GM12878 (cell line): Measurements from ENCODE around the gene CFDP1. TPM values are rescaled to one million over a fixed set of nuclear protein-coding genes. Genes with fewer than 3 reads are reported as not detected.
A peak's percentile ranks its signal among the peaks of the same experiment; 100 is the strongest.

Experiments
- DPF2 ChIP-seq: fragments of 450-650 bp; IDR thresholded peaks from 2 replicates; pipeline ENCODE4 v1.6.1; 2017; ENCODE audit warnings: mild to moderate bottlenecking
- ESRRA ChIP-seq: IDR thresholded peaks from 2 replicates; pipeline ENCODE4 v1.6.1; 2012; ENCODE audit warnings: mild to moderate bottlenecking, low read length, improper control_type of control experiment
- IKZF2 ChIP-seq, 2 experiments: fragments of 450-650 bp; IDR thresholded peaks; 2 replicates each; pipeline ENCODE4 v1.6.1; 2017; ENCODE audit warnings: mild to moderate bottlenecking in 2 of 2, moderate library complexity in 2 of 2
- IRF4 ChIP-seq: IDR thresholded peaks from 2 replicates; pipeline ENCODE4 v1.6.1; 2011; ENCODE audit warnings: low read depth, low read length
- KLF5 ChIP-seq: fragments of 450-650 bp; IDR thresholded peaks from 2 replicates; pipeline ENCODE4 v1.6.1; 2014; ENCODE audit warnings: mild to moderate bottlenecking; ENCODE audit not compliant: partially characterized antibody
- LARP7 ChIP-seq: fragments of 450-650 bp; IDR thresholded peaks from 2 replicates; pipeline ENCODE4 v1.6.1; 2017; ENCODE audit warnings: mild to moderate bottlenecking
- NR2C1 ChIP-seq: fragments of 450-650 bp; IDR thresholded peaks from 2 replicates; pipeline ENCODE4 v1.6.1; 2017; ENCODE audit warnings: antibody characterized with exemption, mild to moderate bottlenecking, moderate library complexity
- POLR2AphosphoS5 ChIP-seq: IDR thresholded peaks from 2 replicates; pipeline ENCODE4 v1.6.1; 2011; ENCODE audit warnings: mild to moderate bottlenecking, low read length, inconsistent platforms
- RAD51 ChIP-seq: fragments of 450-650 bp; IDR thresholded peaks from 2 replicates; pipeline ENCODE4 v1.6.1; 2016; ENCODE audit warnings: moderate library complexity, mild to moderate bottlenecking, inconsistent platforms
- SMAD5 ChIP-seq: IDR thresholded peaks from 2 replicates; pipeline ENCODE4 v1.6.1; 2016; ENCODE audit warnings: antibody characterized with exemption, low read depth
- SMARCA5 ChIP-seq: fragments of 450-650 bp; IDR thresholded peaks from 2 replicates; pipeline ENCODE4 v1.6.1; 2017; ENCODE audit warnings: mild to moderate bottlenecking
- SREBF1 ChIP-seq: IDR thresholded peaks from 2 replicates; pipeline ENCODE4 v1.6.1; 2012; ENCODE audit warnings: mild to moderate bottlenecking, low read length
- TARDBP ChIP-seq: IDR thresholded peaks from 2 replicates; pipeline ENCODE4 v1.6.1; 2016; ENCODE audit warnings: borderline replicate concordance
- polyA plus RNA-seq, 11 experiments: library from polyadenylated mRNA; depleted of rRNA in 4 of 11; unstranded in 6 of 11; stranded (reverse) in 5 of 11; fragments of >200 nt; fragmentation: Nextera tagmentation in 4 of 11; fragmentation: Illumina TruSeq in 1 of 11; extraction: Ambion mirVana in 4 of 11; extraction: Trizol in 1 of 11; gene quantifications; 1 replicate in 1 of 11; 2 replicates in 10 of 11; pipeline versions ENCODE4 v1.2.1 to v1.2.3, GENCODE V29; 2011 to 2016; ENCODE audit warnings: inconsistent platforms in 2 of 11, missing spikeins in 2 of 11, low read depth in 1 of 11
- total RNA-seq, 4 experiments: library from RNA; depleted of rRNA in 3 of 4; stranded (reverse); fragments of >200 nt in 3 of 4; fragmentation: Illumina TruSeq in 1 of 4; extraction: Trizol in 1 of 4; gene quantifications; 2 replicates each; pipeline versions ENCODE4 v1.2.1 to v1.2.3, GENCODE V29; 2013 to 2021
- TF ChIP-seq, protein P1 (sequence below): fragments of 450-650 bp; IDR thresholded peaks from 2 replicates; pipeline ENCODE4 v1.6.1; 2017; ENCODE audit warnings: borderline replicate concordance
- TF ChIP-seq, protein P2 (sequence below): fragments of 150-350 bp; IDR thresholded peaks from 2 replicates; pipeline ENCODE4 v1.6.1; 2016; ENCODE audit warnings: low read depth, low read length
- TF ChIP-seq, protein P3 (sequence below): fragments of 450-650 bp; IDR thresholded peaks from 2 replicates; pipeline ENCODE4 v1.6.1; 2016; ENCODE audit warnings: mild to moderate bottlenecking
- TF ChIP-seq, protein P4 (sequence below): fragments of 450-650 bp; IDR thresholded peaks from 2 replicates; pipeline ENCODE4 v1.6.1; 2017; ENCODE audit warnings: mild to moderate bottlenecking, moderate library complexity

Gene CFDP1
- total and polyA plus RNA-seq, 10 of the 15 experiments (the other 5 are each of a cell fraction or from before 2014, with no cell fraction given), result 22.3 to 64.8 (median 36.7) TPM

DNA sequence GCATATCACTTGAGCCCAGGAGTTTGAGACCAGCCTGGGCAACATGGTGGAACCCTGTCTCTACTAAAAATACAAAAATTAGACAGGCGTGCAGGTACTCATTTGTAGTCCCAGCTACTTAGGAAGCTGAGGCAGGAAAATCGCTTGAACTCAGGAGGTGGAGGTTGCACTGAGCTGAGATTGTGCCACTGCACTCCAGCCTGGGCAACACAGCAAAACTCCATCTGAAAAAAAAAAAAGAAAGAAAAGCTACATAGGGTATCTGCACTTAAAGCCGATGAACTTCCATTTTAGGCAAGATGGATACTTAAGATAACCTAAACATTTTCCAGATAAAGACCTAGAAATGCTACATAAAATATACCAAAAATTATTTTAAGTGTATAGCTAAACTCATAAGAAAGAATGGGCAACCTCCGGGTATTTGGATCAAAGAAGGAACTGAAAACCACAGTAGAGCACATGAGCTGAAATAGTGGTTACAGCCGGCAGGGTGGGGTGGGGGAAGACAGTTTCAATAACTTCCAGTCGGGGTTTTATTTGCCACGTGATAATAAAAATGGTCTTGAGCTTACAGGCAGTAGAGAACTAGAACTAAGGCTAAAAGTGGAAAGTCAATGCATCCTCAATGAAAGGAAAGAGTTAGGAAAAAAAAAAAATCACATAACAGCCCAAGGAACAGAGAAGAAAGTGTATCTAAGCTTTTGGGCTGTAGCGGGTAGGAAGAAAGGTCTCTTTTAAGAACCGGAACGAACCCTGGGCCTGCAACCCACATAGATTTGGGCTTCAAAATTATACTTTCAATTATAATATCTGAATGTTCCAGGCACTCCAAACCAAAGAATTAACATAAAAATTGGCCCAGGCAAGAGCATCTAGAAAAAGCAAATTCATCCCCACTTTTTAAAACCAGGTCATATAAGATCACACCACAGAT is 53.1 kb downstream of the CFDP1 start (continued):
- TF ChIP-seq KLF5, result no peak
- peak; percentile 88 for TF ChIP-seq DPF2
- peak; percentile 86; the same call in 1 of the 2 replicates for TF ChIP-seq IRF4
- TF ChIP-seq LARP7, result no peak
- no peak for TF ChIP-seq NR2C1
- TF ChIP-seq, protein P1, sequence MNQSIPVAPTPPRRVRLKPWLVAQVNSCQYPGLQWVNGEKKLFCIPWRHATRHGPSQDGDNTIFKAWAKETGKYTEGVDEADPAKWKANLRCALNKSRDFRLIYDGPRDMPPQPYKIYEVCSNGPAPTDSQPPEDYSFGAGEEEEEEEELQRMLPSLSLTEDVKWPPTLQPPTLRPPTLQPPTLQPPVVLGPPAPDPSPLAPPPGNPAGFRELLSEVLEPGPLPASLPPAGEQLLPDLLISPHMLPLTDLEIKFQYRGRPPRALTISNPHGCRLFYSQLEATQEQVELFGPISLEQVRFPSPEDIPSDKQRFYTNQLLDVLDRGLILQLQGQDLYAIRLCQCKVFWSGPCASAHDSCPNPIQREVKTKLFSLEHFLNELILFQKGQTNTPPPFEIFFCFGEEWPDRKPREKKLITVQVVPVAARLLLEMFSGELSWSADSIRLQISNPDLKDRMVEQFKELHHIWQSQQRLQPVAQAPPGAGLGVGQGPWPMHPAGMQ, result no peak
- TF ChIP-seq SMARCA5, result no peak
- TF ChIP-seq, protein P2, sequence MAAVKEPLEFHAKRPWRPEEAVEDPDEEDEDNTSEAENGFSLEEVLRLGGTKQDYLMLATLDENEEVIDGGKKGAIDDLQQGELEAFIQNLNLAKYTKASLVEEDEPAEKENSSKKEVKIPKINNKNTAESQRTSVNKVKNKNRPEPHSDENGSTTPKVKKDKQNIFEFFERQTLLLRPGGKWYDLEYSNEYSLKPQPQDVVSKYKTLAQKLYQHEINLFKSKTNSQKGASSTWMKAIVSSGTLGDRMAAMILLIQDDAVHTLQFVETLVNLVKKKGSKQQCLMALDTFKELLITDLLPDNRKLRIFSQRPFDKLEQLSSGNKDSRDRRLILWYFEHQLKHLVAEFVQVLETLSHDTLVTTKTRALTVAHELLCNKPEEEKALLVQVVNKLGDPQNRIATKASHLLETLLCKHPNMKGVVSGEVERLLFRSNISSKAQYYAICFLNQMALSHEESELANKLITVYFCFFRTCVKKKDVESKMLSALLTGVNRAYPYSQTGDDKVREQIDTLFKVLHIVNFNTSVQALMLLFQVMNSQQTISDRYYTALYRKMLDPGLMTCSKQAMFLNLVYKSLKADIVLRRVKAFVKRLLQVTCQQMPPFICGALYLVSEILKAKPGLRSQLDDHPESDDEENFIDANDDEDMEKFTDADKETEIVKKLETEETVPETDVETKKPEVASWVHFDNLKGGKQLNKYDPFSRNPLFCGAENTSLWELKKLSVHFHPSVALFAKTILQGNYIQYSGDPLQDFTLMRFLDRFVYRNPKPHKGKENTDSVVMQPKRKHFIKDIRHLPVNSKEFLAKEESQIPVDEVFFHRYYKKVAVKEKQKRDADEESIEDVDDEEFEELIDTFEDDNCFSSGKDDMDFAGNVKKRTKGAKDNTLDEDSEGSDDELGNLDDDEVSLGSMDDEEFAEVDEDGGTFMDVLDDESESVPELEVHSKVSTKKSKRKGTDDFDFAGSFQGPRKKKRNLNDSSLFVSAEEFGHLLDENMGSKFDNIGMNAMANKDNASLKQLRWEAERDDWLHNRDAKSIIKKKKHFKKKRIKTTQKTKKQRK, result no peak
- TF ChIP-seq SMAD5, result no peak
- TF ChIP-seq RAD51, result peak; percentile 94
- no peak for TF ChIP-seq POLR2AphosphoS5
- no peak for TF ChIP-seq TARDBP
- TF ChIP-seq ESRRA, result no peak
- TF ChIP-seq SREBF1, result no peak
- TF ChIP-seq, protein P3, sequence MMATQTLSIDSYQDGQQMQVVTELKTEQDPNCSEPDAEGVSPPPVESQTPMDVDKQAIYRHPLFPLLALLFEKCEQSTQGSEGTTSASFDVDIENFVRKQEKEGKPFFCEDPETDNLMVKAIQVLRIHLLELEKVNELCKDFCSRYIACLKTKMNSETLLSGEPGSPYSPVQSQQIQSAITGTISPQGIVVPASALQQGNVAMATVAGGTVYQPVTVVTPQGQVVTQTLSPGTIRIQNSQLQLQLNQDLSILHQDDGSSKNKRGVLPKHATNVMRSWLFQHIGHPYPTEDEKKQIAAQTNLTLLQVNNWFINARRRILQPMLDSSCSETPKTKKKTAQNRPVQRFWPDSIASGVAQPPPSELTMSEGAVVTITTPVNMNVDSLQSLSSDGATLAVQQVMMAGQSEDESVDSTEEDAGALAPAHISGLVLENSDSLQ, result no peak
- TF ChIP-seq, protein P4, sequence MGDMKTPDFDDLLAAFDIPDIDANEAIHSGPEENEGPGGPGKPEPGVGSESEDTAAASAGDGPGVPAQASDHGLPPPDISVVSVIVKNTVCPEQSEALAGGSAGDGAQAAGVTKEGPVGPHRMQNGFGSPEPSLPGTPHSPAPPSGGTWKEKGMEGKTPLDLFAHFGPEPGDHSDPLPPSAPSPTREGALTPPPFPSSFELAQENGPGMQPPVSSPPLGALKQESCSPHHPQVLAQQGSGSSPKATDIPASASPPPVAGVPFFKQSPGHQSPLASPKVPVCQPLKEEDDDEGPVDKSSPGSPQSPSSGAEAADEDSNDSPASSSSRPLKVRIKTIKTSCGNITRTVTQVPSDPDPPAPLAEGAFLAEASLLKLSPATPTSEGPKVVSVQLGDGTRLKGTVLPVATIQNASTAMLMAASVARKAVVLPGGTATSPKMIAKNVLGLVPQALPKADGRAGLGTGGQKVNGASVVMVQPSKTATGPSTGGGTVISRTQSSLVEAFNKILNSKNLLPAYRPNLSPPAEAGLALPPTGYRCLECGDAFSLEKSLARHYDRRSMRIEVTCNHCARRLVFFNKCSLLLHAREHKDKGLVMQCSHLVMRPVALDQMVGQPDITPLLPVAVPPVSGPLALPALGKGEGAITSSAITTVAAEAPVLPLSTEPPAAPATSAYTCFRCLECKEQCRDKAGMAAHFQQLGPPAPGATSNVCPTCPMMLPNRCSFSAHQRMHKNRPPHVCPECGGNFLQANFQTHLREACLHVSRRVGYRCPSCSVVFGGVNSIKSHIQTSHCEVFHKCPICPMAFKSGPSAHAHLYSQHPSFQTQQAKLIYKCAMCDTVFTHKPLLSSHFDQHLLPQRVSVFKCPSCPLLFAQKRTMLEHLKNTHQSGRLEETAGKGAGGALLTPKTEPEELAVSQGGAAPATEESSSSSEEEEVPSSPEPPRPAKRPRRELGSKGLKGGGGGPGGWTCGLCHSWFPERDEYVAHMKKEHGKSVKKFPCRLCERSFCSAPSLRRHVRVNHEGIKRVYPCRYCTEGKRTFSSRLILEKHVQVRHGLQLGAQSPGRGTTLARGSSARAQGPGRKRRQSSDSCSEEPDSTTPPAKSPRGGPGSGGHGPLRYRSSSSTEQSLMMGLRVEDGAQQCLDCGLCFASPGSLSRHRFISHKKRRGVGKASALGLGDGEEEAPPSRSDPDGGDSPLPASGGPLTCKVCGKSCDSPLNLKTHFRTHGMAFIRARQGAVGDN, result no peak
- peak; percentile 87 to 90 for TF ChIP-seq IKZF2 (IDR thresholded peaks at IDR 0.05)
